Activated T-helper 1 cell treated with anti-CD3 and anti-CD28 coated beads, Interleukin-2, amount 50 U/mL, for 16 hours (primary cell): Measurements from ENCODE around the gene JAK2.
"Not testable (repeated sequence)": the region's sequence is repeated elsewhere in the genome, so short reads cannot be mapped to it uniquely, and the experiment has no call there.

Experiments used
- DNase-seq, 2 donors: peaks; one replicate each; pipeline ENCODE4 v3.0.0-alpha.2; 2020; ENCODE audit warnings: low read depth in 1 of 2, low spot score in 1 of 2

JAK2 gene

GRCh38 chr9:4980086-4980727 is 4.9 kb upstream of the JAK2 start:
- no peak for DNase-seq

GRCh38 chr9:4982721-4983482 is 2.2 kb upstream of the JAK2 start:
- no peak for DNase-seq

- DNase-seq = no peak
Observed at GRCh38 chr9:4983601-4984165, 1.4 kb upstream of the JAK2 start.

GRCh38 chr9:4984171-4984620 is 876 bp upstream of the JAK2 start:
- DNase-seq = no peak

GRCh38 chr9:4985386-4986266 is 554 bp downstream of the JAK2 start:
- DNase-seq = no peak

- DNase-seq = no peak
Observed at GRCh38 chr9:4986296-4986695, 1.2 kb downstream of the JAK2 start.

- DNase-seq = no peak
Observed at GRCh38 chr9:4986783-4987182, 1.7 kb downstream of the JAK2 start.

GRCh38 chr9:4987961-4988421 is 2.9 kb downstream of the JAK2 start:
- peak in 1 of 2 donors; percentile 36 for DNase-seq

GRCh38 chr9:4992872-4993271 is 7.8 kb downstream of the JAK2 start:
- no peak for DNase-seq

- no peak for DNase-seq
Observed at GRCh38 chr9:4994166-4994890, 9.3 kb downstream of the JAK2 start.

- no peak for DNase-seq
Observed at GRCh38 chr9:4997196-4997595, 12.1 kb downstream of the JAK2 start.

- no peak for DNase-seq
Observed at GRCh38 chr9:4997631-4998030, 12.6 kb downstream of the JAK2 start.

- DNase-seq = no peak
Observed at GRCh38 chr9:5002811-5003210, 17.7 kb downstream of the JAK2 start.

- no peak for DNase-seq
Observed at GRCh38 chr9:5004481-5004880, 19.4 kb downstream of the JAK2 start.

GRCh38 chr9:5008202-5008601 is 23.1 kb downstream of the JAK2 start:
- no peak for DNase-seq

GRCh38 chr9:5013374-5013773 is 28.3 kb downstream of the JAK2 start:
- DNase-seq = no peak

GRCh38 chr9:5015934-5016333 is 30.9 kb downstream of the JAK2 start:
- no peak for DNase-seq

GRCh38 chr9:5025416-5025815 is 40.3 kb downstream of the JAK2 start:
- no peak for DNase-seq

GRCh38 chr9:5031941-5032340 is 46.9 kb downstream of the JAK2 start:
- DNase-seq = not testable (repeated sequence)

GRCh38 chr9:5040730-5041389 is 55.8 kb downstream of the JAK2 start:
- DNase-seq = no peak
